ENCODE data around the gene ZNF132.

ZNF132 gene

DNA sequence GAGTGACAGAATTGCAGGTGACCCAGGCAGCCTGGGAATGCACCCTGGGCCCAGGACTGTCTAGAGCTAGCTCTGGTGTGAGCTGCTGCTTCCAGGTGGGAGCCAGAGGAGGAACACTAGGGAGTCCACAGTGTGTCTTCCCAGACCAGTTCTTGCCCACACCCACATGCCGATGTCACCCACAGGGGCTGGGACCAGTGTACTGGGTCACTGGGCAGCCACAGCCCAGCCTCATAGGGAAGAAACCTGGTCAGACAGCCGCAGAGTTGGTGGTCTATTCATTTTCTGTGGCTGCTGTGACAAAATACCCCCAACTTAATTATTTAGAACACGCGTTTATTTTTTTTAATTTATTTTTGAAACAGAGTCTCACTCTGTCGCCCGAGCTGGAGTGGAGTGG is 41.4 kb downstream of the ZNF132 start:
- TF ChIP-seq, protein P1, sequence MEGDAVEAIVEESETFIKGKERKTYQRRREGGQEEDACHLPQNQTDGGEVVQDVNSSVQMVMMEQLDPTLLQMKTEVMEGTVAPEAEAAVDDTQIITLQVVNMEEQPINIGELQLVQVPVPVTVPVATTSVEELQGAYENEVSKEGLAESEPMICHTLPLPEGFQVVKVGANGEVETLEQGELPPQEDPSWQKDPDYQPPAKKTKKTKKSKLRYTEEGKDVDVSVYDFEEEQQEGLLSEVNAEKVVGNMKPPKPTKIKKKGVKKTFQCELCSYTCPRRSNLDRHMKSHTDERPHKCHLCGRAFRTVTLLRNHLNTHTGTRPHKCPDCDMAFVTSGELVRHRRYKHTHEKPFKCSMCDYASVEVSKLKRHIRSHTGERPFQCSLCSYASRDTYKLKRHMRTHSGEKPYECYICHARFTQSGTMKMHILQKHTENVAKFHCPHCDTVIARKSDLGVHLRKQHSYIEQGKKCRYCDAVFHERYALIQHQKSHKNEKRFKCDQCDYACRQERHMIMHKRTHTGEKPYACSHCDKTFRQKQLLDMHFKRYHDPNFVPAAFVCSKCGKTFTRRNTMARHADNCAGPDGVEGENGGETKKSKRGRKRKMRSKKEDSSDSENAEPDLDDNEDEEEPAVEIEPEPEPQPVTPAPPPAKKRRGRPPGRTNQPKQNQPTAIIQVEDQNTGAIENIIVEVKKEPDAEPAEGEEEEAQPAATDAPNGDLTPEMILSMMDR (IDR thresholded peaks at IDR 0.05; ENCODE audit: low read depth, low read length), result no peak
- no peak for DNase-seq (ENCODE audit: low read depth in 2 of 2)
- H3K4me3 ChIP-seq (replicated peaks in 1 of 2; ENCODE audit: low read depth in 2 of 2, low read length in 2 of 2), result no peak overlapping the region

DNA sequence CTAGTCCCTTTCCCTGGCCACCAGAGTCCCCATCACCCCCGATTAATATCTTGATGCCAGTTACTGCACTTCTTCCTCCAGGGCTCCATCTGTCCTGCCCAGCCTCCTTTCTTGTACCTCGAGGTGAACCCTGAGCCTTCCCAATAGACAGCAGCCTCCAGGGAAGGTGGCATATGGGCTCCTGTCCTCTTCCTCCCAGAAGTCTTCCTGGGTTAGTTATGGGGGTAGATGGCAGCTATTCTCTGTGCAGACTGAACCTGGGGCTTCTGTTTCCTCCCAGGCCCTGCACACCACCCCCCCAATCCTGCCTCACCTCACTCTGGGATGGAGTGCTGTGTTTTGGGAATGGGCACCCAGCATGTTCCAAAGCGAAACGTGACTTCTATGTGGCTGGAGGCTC is 41.9 kb downstream of the ZNF132 start:
- H3K4me3 ChIP-seq (replicated peaks in 1 of 2; ENCODE audit: low read depth in 2 of 2, low read length in 2 of 2), result no peak overlapping the region
- DNase-seq (ENCODE audit: low read depth in 2 of 2), result no peak
- TF ChIP-seq, protein P1 (IDR thresholded peaks at IDR 0.05; ENCODE audit: low read depth, low read length), result no peak

DNA sequence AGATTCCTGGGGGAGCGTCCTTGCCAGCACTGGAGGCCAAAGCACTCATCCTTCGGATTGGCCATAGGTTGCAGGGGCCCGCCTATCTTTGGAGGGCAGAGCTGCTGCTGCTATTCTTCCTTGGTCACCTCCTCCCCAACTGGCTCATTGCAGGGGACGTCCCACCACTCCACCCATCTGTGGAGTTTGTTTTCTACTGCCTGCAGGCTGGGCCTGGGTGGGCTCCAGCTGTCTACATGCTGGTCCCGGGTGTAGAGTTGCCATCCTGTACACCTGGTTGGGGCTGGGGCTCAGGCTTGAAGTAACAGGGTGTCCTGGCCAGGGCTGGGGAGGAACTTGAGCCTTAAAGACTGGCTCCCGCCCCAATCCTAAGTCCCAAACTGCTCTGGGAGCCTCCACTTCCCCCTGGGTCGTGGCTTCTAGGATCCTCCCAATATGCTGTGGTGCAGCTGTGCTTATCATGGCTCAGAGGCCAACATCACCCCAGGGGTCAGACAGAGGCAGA is 42.4 kb downstream of the ZNF132 start:
- TF ChIP-seq, protein P1 (IDR thresholded peaks at IDR 0.05; ENCODE audit: low read depth, low read length), result no peak

DNA sequence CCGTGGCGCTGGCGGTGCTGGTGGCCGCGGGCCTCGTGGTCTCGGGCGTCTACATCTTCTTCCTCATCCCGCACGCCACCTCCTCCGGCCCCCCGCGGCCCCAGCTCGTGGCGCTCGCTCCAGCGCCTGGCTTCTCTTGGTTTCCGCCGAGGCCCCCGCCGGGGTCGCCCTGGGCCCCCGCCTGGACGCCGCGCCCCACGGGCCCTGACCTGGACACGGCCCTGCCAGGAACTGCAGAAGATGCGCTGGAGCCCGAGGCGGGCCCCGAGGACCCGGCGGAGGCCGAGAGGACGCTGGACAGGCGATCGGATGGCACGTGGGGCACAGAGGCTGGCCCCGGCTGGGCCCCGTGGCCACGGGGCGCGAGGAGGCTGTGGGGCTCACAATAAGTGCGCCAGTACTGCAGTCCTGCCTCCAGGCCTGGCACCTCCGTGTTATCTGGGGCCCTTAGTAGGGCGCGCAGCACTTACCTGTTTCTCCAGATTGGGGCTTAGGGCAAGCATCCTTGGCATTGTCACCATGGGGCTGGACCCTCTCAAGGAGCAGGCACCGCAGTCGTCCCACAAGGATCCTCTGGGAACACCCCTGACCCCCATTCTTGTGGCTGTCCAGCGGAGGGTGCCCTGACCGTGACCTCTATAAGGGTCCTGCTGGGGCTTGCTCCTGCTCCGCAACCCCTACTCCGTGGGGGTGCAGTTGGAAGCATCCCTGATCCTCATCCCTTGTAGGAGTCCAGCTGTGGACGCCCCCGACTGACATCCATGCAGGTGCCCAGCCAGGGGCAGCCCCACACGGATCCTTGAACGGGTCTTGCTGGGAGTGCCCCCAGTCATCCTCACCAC is 43.0 kb downstream of the ZNF132 start:
- TF ChIP-seq, protein P1 (IDR thresholded peaks at IDR 0.05; ENCODE audit: low read depth, low read length), result no peak
- no peak for DNase-seq (ENCODE audit: low read depth in 2 of 2)
- no peak overlapping the region for H3K4me3 ChIP-seq (replicated peaks in 1 of 2; ENCODE audit: low read depth in 2 of 2, low read length in 2 of 2)

More for the DNA sequence above, 42.4 kb downstream of the ZNF132 start:
- DNase-seq (ENCODE audit: low read depth in 2 of 2), result no peak
- no peak overlapping the region for H3K4me3 ChIP-seq (replicated peaks in 1 of 2; ENCODE audit: low read depth in 2 of 2, low read length in 2 of 2)

DNA sequence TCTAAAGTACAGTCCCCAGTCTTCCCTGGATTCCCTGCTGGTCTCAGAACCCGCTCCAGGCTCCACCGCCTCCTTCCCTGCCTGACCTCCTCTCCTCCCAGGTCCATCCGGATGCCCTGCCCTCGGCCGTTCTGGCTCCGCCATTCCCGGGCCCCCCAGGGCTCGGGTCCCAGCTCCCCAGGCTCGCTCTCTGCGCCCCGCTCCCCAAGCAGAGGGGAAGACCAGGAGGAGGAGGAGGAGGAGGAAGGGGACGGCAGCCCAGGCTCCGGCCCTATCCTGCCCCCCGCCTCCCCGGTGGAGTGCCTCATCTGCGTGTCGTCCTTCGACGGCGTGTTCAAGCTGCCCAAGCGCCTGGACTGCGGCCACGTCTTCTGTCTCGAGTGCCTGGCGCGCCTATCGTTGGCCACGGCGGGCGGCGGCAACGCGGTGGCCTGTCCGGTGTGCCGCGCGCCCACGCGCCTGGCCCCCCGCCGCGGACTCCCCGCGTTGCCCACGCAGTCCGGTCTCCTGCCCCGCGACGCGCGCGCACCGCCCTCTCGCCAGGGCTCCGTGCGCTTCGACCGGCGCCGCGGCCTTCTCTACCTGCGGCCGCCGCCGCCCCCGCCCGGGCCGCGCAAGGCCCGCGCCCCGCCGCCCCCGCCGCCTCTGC is 43.9 kb downstream of the ZNF132 start:
- no peak for DNase-seq (ENCODE audit: low read depth in 2 of 2)
- H3K4me3 ChIP-seq (replicated peaks in 1 of 2; ENCODE audit: low read depth in 2 of 2, low read length in 2 of 2), result no peak overlapping the region

DNA sequence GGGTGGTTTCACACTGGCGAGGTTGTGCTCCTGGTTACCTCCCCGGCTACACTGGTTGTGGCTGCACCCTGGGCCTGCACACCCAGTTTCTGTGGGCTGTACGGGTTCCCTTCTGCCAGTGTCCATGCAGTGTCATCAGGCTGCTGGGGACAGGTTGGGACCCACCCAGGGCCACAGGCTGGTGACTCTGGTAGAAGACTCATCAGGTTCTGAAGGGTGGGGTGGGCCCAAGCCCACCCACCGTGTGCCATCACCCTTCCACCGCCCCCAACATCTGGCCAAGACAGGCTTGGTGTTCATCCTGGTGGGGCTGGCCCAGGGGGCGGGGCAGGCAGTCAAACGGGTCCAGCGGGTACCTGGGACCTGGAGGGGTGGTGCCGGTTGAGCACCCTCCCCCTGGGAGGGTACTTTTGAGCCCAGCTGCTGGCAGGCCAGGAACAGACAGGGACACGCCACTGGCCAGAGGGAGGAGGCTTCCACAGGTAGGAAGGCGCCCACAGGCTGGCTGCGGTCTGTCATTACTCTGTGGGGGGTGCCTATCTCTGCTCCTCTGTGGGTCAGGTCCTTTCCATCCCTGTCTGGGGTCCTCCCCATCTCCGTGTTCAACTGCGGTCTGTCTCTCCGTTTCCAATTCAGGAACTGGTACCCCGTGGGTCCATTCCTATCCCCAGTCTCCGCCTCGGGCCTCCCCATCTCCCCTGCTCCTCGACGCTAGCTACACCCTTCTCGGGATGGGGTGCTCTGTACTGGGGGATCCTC is 44.6 kb downstream of the ZNF132 start, which contains the start of gene RNF225:
TSS of gene RNF225 (plus strand) at position 437 of the 759 bp plus-strand sequence. CDS start 434 bp downstream, outside the sequence.
- H3K4me3 ChIP-seq (replicated peaks in 1 of 2; ENCODE audit: low read depth in 2 of 2, low read length in 2 of 2), result no peak within 1 kb of the TSS
- TF ChIP-seq, protein P1 (IDR thresholded peaks at IDR 0.05; ENCODE audit: low read depth, low read length), result no peak
- DNase-seq (ENCODE audit: low read depth in 2 of 2), result no peak

More for the DNA sequence above, 43.9 kb downstream of the ZNF132 start:
- TF ChIP-seq, protein P1 (IDR thresholded peaks at IDR 0.05; ENCODE audit: low read depth, low read length), result no peak

Measured in cardiac fibroblast (primary cell).